H1 (cell line): ENCODE results near the gene SV2A. TPM values are rescaled to one million over a fixed set of nuclear protein-coding genes. Genes with fewer than 3 reads are reported as not detected.

ENCODE experiments used
- polyA plus RNA-seq, 7 experiments: library from polyadenylated mRNA; depleted of rRNA in 3 of 7; stranded (reverse) in 5 of 7; unstranded in 2 of 7; fragments of >200 nt in 5 of 7; fragments of 200-250 nt in 2 of 7; gene quantifications; 1 replicate in 5 of 7; 2 replicates in 1 of 7; 4 replicates in 1 of 7; pipeline versions ENCODE4 v1.2.1 to v1.2.3, GENCODE V29; 2011 to 2013; ENCODE audit warnings: missing spikeins in 2 of 7, mixed read lengths in 2 of 7
- total RNA-seq: library from RNA; stranded (reverse); fragmentation: NEBNext Ultra II Directional; extraction: Animal tissue kit (Norgen Biotek cat#: 25700); gene quantifications from 2 replicates; pipeline ENCODE4 v1.2.1, GENCODE V29; 2021
- TF ChIP-seq, protein P1 (sequence below): IDR thresholded peaks from 2 replicates; pipeline ENCODE4 v1.6.1; 2012; ENCODE audit warnings: low read length, inconsistent platforms

The SV2A gene
- total and polyA plus RNA-seq, 2 of the 8 experiments (the other 6 are each of a cell fraction or from before 2014, with no cell fraction given), result 41.8 to 51.8 TPM

DNA sequence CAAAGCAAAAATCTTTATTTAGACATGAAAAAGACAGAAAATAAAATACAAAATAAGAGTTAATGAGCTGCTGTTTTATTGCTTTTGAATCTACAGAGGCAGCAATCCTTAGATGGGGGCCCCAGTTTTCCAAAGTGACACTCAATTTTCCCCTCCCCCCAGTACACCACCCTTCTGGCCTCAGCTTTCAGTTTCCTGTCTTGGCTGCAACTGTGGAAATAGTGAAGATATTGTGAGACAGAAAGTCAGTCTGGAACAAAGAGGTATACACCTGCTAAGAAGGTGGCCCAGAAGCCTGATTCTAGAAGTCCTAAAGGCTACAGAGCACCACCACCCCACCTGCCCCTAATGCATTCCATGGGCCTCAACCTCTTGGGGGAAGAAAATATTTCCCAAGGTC is 20.1 kb upstream of the SV2A start (continued):
- TF ChIP-seq, protein P1, sequence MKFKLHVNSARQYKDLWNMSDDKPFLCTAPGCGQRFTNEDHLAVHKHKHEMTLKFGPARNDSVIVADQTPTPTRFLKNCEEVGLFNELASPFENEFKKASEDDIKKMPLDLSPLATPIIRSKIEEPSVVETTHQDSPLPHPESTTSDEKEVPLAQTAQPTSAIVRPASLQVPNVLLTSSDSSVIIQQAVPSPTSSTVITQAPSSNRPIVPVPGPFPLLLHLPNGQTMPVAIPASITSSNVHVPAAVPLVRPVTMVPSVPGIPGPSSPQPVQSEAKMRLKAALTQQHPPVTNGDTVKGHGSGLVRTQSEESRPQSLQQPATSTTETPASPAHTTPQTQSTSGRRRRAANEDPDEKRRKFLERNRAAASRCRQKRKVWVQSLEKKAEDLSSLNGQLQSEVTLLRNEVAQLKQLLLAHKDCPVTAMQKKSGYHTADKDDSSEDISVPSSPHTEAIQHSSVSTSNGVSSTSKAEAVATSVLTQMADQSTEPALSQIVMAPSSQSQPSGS, result no peak
